ENCODE data around the gene HIVEP1.

DNA sequence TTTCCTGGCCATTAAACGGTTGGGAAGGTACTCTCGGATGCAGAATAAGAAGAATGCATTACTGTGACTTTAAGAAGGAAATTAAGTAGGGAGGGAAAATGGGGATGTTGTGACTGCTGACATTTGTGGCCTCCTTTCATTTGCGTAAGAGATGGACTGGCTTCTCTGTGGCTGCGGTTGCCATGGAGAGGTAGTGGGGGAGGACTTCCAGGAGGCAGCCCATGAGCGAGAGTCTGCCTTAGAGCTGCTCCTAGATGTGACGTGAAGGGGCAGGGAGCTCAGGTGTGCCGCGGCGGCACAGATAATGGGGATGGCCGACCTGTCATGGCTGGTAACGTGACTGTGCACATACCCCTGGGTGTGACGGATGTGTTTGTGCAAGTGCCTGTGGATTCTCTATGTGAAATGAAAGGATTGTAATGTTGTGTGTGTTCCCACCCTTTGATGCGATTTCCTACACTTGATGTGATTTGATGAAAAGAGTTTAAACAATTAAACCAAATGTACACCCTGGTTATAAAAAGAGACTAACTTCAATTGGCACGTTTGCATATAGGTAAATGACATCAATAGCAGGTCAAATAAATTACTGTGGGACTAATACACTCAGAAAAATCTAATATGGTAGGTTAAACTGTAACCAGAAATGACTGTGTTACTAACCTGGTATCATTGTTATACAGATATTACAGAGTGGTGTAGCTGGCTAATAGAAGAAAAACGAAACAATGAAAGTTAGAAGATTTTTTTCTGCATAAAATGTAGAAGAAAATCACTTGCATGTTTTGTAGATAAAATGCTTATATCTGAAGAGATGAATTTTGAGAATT is 48.9 kb downstream of the HIVEP1 start:
- TF ChIP-seq POLR2A (IDR thresholded peaks at IDR 0.05; ENCODE audit: low read depth, low read length) = peak; percentile 58; the same call in 1 of the 2 replicates
- TF ChIP-seq POLR2AphosphoS5 (IDR thresholded peaks at IDR 0.05; ENCODE audit: low read depth, low read length) = peak; percentile 73
- TF ChIP-seq TAF1 (IDR thresholded peaks at IDR 0.05; ENCODE audit: borderline replicate concordance, low read depth, low read length) = no peak

All from GM12892 (cell line).